Bronchial epithelial cell (primary cell): ENCODE measurements around the gene NUDT14. TPM values are rescaled to one million over a fixed set of nuclear protein-coding genes. Genes with fewer than 3 reads are reported as not detected.

Experiments
- DNase-seq: peaks from one replicate; pipeline ENCODE4 v3.0.0-alpha.2; 2010; ENCODE audit warnings: low read depth
- FAIRE-seq: peaks from 2 replicates; lab custom pipeline; 2011; peaks lifted over from hg19 to GRCh38; lab: Jason Lieb, UNC
- H3K27me3 ChIP-seq: 2 replicates; pipeline ENCODE4 v1.5.1; 2011; ENCODE audit warnings: low read length; ENCODE audit not compliant: control insufficient read depth, insufficient read depth
- H3K36me3 ChIP-seq: 2 replicates; pipeline ENCODE4 v1.5.1; 2011; ENCODE audit warnings: low read length; ENCODE audit not compliant: control insufficient read depth, insufficient read depth
- H3K4me3 ChIP-seq: 2 replicates; pipeline ENCODE4 v1.5.1; 2011; ENCODE audit warnings: mild to moderate bottlenecking, low read depth, low read length, control low read depth
- CTCF ChIP-seq: IDR thresholded peaks from 2 replicates; pipeline ENCODE4 v1.5.1; 2011; ENCODE audit warnings: mild to moderate bottlenecking, moderate library complexity, low read length, control low read depth, inconsistent platforms; ENCODE audit not compliant: insufficient read depth, severe bottlenecking
- total RNA-seq: library from RNA; depleted of rRNA; stranded (reverse); fragments of >200 nt; gene quantifications from 2 replicates; pipeline ENCODE4 v1.2.1, GENCODE V29; 2014

The NUDT14 gene
- total RNA-seq, 1 donor from 2014 or later, result 31.9 TPM

- no peak for TF ChIP-seq CTCF
- peaks cover 7% of the 10 kb centered on the region for H3K36me3 ChIP-seq
- DNase-seq, result no peak
- H3K4me3 ChIP-seq, result no peak overlapping the region
- FAIRE-seq, result peak; percentile 73
- no peaks in the 10 kb centered on the region for H3K27me3 ChIP-seq
Observed at GRCh38 chr14:105224845-105225570, 43.9 kb upstream of the NUDT14 start.

GRCh38 chr14:105223770-105224544, 42.8 kb upstream of the NUDT14 start:
- Histone ChIP-seq H3K36me3 (peaks cover 11% of the 10 kb centered on the region), H3K4me3 (no peak overlapping the region), H3K27me3 (no peaks in the 10 kb centered on the region)
- FAIRE-seq (no peak), DNase-seq (no peak)
- TF ChIP-seq CTCF, result no peak

- Histone ChIP-seq H3K4me3 (no peak overlapping the region), H3K36me3 (peaks cover 16% of the 10 kb centered on the region), H3K27me3 (no peaks in the 10 kb centered on the region)
- TF ChIP-seq CTCF, result no peak
- FAIRE-seq (peak; percentile 98), DNase-seq (no peak)
Observed at GRCh38 chr14:105223260-105223659, 42.1 kb upstream of the NUDT14 start.

GRCh38 chr14:105221598-105222178, 40.6 kb upstream of the NUDT14 start:
- DNase-seq (no peak), FAIRE-seq (no peak)
- H3K27me3 ChIP-seq, result no peaks in the 10 kb centered on the region
- H3K4me3 ChIP-seq, result no peak overlapping the region
- peaks cover 22% of the 10 kb centered on the region for H3K36me3 ChIP-seq
- no peak for TF ChIP-seq CTCF

GRCh38 chr14:105220699-105221597, 39.8 kb upstream of the NUDT14 start:
- no peak for TF ChIP-seq CTCF
- Histone ChIP-seq H3K4me3 (no peak overlapping the region), H3K36me3 (peaks cover 19% of the 10 kb centered on the region), H3K27me3 (no peaks in the 10 kb centered on the region)
- DNase-seq, result no peak
- no peak for FAIRE-seq
